Activated naive CD8-positive, alpha-beta T cell treated with anti-CD3 and anti-CD28 coated beads, Interleukin-2, amount 10 ng/mL, durations not matched to agents 7 days and 5 days (primary cell): ENCODE measurements around the gene CCDC81. TPM values are rescaled to one million over a fixed set of nuclear protein-coding genes. Genes with fewer than 3 reads are reported as not detected.
A peak's percentile ranks its signal among the peaks of the same experiment; 100 is the strongest.

Experiments
- ATAC-seq: fragments of 150-1000 bp; cut with Tn5 transposase; one replicate; pipeline ENCODE4 v1.10.0; 2021; ENCODE audit warnings: low read depth, moderate library complexity
- POLR2A ChIA-PET: fragments of 350-600 bp; sonication (Branson Sonifier 250); formaldehyde crosslinking; loops from one replicate; lab custom pipeline; 2021; ENCODE audit warnings: antibody characterized with exemption; lab: Charles Lee
- DNase-seq: peaks from one replicate; pipeline ENCODE4 v3.0.0; 2021
- H3K27ac Mint-ChIP-seq: one replicate; pipeline ENCODE4 v1.8.0; 2022; ENCODE audit warnings: mild to moderate bottlenecking, mixed read lengths
- H3K27me3 Mint-ChIP-seq: one replicate; pipeline ENCODE4 v1.8.0; 2022; ENCODE audit warnings: mild to moderate bottlenecking, moderate library complexity, mixed read lengths
- H3K36me3 Mint-ChIP-seq: one replicate; pipeline ENCODE4 v1.8.0; 2021; ENCODE audit warnings: mild to moderate bottlenecking, mixed read lengths
- H3K4me1 Mint-ChIP-seq: one replicate; pipeline ENCODE4 v1.8.0; 2021; ENCODE audit warnings: mixed read lengths
- H3K4me3 Mint-ChIP-seq: one replicate; pipeline ENCODE4 v1.8.0; 2022; ENCODE audit warnings: mild to moderate bottlenecking, moderate library complexity, mixed read lengths
- H3K9me3 Mint-ChIP-seq: one replicate; pipeline ENCODE4 v1.8.0; 2021; ENCODE audit warnings: mixed read lengths
- total RNA-seq, 2 experiments: library from RNA; stranded (reverse); gene quantifications; one replicate each; pipeline ENCODE4 v1.2.3, GENCODE V29; 2021

CCDC81 gene
- total RNA-seq, 2 experiments from 2014 or later, result 0.39 to 0.43 TPM

DNA sequence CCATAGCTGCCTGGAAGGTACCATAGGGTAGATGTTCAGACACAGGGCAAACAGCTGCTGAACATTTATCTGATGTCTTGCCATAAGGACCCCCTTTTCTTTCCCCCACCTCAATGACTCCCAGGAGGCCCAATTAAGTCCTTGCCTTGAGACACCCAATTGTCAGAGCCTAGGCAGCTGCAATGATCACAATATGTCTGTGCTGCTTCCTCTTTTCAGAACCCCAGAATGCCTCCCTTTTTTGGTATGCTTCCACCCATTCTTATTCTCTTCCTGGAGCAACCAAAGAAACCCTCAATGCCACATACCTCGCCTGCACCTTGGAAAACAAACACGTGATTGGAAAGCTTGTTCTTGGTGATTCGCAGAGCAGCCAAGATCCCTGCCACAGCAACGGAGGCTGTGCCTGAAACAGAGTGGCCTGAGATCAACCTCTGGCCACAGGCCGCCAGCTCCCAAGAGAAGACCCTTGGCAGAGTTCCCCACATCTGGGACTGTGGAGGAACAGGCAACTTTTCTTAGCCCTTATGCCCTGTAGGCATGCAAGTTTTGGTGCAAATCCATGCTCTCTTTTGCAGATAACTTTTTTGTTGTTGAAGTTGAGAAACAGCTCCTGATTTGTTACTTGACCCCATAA is 75.4 kb downstream of the CCDC81 start:
- DNase-seq (no peak), ATAC-seq (no peak)
- Mint-ChIP-seq H3K4me3 (no peak overlapping the region), H3K4me1 (peaks cover 25% of the 10 kb centered on the region), H3K27me3 (no peaks in the 10 kb centered on the region), H3K36me3 (peaks cover 2% of the 10 kb centered on the region), H3K9me3 (no peaks in the 10 kb centered on the region), H3K27ac (no peak overlapping the region)
- POLR2A ChIA-PET, result no interaction called here

DNA sequence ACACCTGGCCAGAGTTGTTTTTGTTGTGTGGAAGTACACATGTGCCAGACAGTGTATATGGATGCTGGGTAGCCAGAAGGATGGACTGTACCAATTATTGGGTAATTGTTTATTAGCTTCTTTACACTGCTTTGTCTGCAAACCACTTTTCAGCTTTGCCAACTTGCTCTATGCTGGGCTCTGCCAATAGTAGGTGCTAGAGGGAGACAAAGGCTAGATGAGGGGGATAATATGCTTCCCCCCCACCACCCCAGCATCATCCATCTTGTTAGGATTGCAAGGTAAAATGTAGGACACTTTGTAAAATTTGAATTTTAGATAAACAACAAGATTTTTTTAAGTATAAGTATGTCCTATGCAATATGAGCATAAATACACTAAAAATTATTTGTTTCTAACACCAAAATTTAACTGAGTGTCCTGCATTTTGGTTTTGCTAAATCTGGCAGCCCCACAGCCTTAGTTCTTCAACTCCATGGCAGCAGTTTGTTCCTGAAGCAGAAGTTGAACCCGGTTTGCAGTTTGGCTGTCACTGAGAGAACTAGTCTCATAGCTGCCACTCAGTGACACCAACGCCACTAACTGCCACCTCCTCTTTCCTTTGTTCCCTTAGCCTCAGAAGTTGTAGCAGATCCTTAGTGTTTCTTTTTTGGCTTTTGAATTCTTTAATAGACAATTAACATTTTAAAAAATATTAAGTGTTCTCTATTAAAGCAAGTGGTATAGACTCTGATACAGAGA is 78.8 kb downstream of the CCDC81 start:
- POLR2A ChIA-PET, result no interaction called here

DNA sequence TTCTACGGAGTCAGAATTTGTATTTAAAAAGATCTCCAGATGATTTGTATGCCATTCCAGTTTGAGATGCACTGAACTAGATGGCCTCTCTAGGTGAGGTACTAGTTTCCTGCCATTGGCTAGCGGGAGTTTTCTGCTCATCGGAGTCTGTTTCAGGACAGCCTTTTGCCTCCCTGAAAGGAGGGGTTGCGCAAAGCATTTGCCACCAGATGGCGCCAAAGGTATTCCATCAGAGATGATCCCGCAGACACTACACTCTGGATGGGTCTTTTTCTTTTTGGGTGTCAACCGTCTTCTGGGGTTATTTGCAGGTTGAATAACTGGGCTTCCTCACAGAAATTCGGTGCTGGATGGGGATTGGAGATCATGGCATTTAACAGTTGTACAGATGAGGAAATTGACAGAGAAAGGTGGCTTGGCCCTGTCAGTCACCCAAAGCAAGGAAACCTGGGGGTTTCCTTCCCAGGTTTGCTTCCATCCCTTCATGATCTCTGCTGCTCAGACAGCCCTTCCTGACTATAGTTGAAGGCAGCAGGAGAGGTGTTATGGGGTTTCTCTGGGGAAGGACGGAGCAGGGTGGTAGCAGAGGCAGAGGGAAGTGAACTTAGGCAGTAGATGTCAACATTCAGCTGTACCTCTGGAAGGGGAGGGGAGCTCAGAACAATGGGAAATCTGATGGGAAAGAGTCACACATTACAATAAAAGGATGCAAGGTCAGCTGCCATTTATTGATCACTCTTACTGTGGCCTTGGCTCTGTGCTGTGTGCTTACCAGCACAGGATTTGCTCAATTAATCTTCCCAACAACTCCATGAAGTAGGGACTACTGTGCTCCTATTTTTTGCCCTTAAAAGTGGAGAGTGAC is 81.6 kb downstream of the CCDC81 start:
- no peaks in the 10 kb centered on the region for H3K36me3 Mint-ChIP-seq
- H3K9me3 Mint-ChIP-seq, result no peaks in the 10 kb centered on the region
- peak; percentile 81 for ATAC-seq
- POLR2A ChIA-PET, result no interaction called here
- H3K27ac Mint-ChIP-seq, result no peak overlapping the region
- peak; percentile 70 for DNase-seq
- peaks cover 12% of the 10 kb centered on the region for H3K4me1 Mint-ChIP-seq
- no peaks in the 10 kb centered on the region for H3K27me3 Mint-ChIP-seq
- no peak overlapping the region for H3K4me3 Mint-ChIP-seq

More for the DNA sequence above, 78.8 kb downstream of the CCDC81 start:
- Mint-ChIP-seq H3K4me3 (peak overlapping the region; percentile 19), H3K36me3 (no peaks in the 10 kb centered on the region), H3K27me3 (no peaks in the 10 kb centered on the region), H3K4me1 (peaks cover 12% of the 10 kb centered on the region), H3K9me3 (no peaks in the 10 kb centered on the region), H3K27ac (no peak overlapping the region)
- ATAC-seq (no peak), DNase-seq (no peak)

DNA sequence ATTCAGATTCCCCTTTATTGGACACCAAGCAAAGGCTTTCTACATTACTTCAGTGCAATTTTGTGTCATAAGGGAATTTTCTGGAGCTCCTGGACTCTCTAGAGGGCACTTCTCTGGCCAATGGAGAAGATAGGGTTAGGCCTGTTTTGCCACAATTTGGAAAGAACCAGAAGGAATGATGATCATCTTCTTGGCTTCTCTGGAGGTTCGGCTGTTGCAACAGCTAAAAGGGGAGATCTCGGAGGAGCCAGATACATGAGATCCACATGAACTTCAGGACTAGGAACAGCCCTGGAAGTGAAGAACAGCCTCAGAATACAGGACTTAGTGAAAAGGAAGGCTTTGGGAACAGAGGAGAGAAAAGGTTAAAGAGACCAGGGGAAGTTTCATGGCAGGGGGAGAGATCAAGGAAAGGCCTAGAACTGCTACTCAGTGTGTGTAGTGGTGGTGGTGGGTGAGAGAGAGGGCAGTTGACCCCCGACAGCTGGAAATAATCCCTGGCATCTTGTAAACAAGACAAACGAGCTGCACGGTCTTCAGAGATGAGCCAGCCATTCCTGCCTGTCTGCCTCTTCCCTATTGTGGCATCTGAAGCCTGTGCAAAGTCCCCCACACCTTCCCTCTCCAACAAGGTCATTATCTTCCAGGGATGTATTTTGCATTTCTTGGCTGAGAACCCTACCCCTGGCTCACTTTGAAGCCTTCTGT is 83.8 kb downstream of the CCDC81 start:
- no peak for DNase-seq
- peaks cover 12% of the 10 kb centered on the region for H3K4me1 Mint-ChIP-seq
- ATAC-seq, result no peak
- no peaks in the 10 kb centered on the region for H3K36me3 Mint-ChIP-seq
- H3K9me3 Mint-ChIP-seq, result no peaks in the 10 kb centered on the region
- no peaks in the 10 kb centered on the region for H3K27me3 Mint-ChIP-seq
- POLR2A ChIA-PET, result no interaction called here
- no peak overlapping the region for H3K4me3 Mint-ChIP-seq
- H3K27ac Mint-ChIP-seq, result no peak overlapping the region

DNA sequence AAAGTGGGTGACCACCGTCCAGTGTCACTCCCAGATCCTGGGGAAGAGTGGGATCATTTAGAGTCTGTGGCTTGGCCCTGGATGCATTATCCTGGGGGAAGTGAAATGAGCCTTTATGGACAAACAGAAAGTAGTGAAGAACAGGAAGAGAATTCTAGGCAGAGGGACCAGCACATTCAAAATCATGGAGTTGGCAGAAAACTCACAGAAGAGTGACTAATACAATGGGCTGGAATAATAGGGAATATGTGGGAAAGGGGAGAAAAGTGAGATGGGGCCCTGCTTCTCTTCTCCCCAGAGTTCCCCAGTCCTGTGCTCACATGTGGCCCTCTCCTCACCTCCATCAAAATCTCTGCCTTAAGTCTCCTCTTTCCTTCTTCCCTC is 84.3 kb downstream of the CCDC81 start:
- H3K27me3 Mint-ChIP-seq, result no peaks in the 10 kb centered on the region
- no peaks in the 10 kb centered on the region for H3K9me3 Mint-ChIP-seq
- POLR2A ChIA-PET, result no interaction called here
- no peaks in the 10 kb centered on the region for H3K36me3 Mint-ChIP-seq
- ATAC-seq (no peak), DNase-seq (no peak)
- no peak overlapping the region for H3K4me3 Mint-ChIP-seq
- H3K4me1 Mint-ChIP-seq, result peaks cover 9% of the 10 kb centered on the region
- H3K27ac Mint-ChIP-seq, result no peak overlapping the region

DNA sequence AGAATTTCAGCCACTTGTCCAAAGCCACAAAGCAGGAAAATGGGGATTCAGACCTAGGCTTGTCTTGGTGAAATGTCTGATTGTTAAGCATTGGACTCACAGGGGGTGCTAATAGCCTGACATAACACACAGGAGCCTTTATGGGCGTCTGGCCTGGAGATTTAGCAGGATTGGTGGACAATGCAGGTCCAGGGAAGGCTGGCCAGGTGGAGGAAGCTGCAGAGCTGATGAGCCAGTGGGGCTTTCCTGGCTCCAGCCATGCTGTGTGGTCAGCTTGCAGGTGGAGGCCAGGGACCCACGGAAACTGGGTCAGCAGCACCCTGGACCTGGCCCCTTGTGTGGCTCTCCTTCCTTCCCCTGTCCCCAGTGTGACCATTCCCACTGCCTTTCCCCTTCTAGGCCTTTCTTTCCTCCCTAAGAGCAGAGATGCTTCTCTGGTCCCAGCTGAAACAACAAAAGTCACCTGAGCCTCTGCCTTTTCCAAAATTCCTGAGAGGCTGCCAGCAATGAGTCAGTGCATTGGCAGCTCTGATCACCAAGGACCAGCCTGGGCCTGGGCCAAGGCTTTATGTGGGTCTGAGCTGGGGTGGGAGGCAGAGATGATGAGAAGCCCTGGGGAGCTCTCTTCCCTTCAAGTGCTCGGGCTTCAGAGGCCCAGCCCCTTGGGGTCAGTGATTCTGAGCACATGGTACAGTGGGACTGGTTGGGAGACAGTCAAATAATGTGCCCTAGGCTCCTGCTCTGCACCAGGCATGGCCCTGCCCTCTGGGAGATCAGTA is 85.2 kb downstream of the CCDC81 start:
- Mint-ChIP-seq H3K27ac (no peak overlapping the region), H3K4me1 (peaks cover 6% of the 10 kb centered on the region), H3K36me3 (no peaks in the 10 kb centered on the region), H3K4me3 (no peak overlapping the region), H3K27me3 (no peaks in the 10 kb centered on the region), H3K9me3 (no peaks in the 10 kb centered on the region)
- no peak for DNase-seq
- no peak for ATAC-seq
- POLR2A ChIA-PET, result no interaction called here

DNA sequence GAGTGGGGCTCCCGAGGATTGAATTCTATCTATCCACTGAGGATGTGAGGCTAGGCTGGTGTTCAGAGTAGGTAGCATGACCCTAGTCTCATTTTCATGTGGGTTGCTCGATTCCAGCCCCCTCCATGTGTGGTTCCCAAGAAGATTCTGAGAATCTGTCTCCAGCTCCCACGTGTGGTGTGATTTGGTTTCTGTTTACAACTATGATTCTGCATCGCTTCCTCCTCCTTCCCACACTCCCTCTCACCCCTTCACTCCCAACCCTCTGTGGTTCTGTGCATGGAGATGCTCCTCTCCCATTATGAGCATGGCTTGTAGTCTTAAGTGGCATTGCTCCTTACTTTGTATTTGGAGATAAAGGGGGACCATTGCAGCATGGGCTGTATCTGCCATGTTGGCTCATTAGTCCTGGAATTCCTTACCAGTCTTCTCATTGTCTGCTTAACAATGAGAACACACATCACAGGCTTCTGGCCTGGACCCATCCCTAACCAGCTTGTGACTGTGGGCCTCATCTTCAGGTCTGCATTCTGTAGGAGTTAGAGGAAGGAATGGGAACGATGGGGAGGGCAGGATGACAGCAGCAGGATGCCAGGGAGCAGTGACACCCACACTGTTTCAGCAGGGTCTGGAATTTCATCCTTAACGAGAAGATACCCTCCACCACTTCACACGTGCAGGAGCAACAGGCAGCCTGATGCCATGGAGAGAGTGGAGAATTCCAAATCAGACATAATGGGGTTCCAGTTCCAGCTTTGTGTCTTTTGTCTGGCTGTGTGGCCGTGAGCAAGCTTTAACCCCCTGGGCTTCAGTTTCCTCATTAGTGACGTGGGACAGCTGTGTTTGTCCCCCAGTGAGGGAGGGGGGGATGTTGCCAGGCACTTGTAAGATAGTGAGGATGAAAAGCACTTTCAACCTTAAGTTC is 86.0 kb downstream of the CCDC81 start:
- POLR2A ChIA-PET, result no interaction called here
- Mint-ChIP-seq H3K4me3 (no peak overlapping the region), H3K4me1 (peaks cover 6% of the 10 kb centered on the region), H3K36me3 (no peaks in the 10 kb centered on the region), H3K27me3 (no peaks in the 10 kb centered on the region), H3K9me3 (no peaks in the 10 kb centered on the region), H3K27ac (no peak overlapping the region)
- DNase-seq (no peak), ATAC-seq (no peak)

DNA sequence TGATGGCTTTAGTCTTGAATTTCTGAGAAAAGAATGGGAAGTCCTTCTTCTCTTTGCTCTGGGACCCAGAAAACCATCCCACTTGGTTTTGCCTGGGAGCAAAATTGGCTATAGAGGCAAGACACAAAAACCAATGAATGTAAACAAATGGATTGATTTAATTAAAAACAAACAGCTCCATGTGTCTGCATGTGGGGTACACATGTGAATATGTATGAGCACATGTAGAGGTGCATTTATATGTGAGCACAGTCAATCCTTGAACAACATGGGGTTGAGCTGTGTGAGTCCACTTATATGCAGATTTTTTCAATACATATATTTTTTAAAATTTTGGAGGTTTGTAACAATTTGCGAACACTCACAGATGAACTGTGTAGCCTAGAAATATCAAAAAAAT is 87.2 kb downstream of the CCDC81 start:
- Mint-ChIP-seq H3K27ac (no peak overlapping the region), H3K4me1 (no peaks in the 10 kb centered on the region), H3K27me3 (no peaks in the 10 kb centered on the region), H3K4me3 (no peak overlapping the region), H3K9me3 (no peaks in the 10 kb centered on the region), H3K36me3 (no peaks in the 10 kb centered on the region)
- no peak for DNase-seq
- POLR2A ChIA-PET, result no interaction called here
- ATAC-seq, result no peak

DNA sequence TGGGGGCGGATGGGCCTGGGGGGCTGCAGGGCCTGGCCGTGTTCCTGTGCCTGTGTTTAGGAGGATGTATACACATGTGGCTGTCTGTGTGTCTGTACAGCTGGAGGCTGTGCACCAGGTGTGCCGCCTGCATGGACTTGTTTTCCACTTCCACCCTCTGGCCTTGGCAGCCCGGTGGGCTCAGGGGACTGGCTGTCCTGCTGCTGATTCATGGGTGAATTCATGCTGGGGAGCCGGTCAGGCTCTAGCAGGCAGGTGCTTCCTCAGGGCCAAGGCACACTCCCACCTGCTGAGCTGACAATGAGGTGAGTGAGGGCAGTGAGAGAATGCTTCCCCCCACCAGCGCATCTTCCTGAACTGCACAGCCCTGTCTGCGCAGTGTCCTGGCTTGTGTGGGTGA is 88.4 kb downstream of the CCDC81 start:
- POLR2A ChIA-PET, result no interaction called here
- H3K4me1 Mint-ChIP-seq, result no peaks in the 10 kb centered on the region
- ATAC-seq (no peak), DNase-seq (no peak)
- H3K9me3 Mint-ChIP-seq, result no peaks in the 10 kb centered on the region
- no peak overlapping the region for H3K27ac Mint-ChIP-seq
- no peaks in the 10 kb centered on the region for H3K36me3 Mint-ChIP-seq
- no peak overlapping the region for H3K4me3 Mint-ChIP-seq
- no peaks in the 10 kb centered on the region for H3K27me3 Mint-ChIP-seq

DNA sequence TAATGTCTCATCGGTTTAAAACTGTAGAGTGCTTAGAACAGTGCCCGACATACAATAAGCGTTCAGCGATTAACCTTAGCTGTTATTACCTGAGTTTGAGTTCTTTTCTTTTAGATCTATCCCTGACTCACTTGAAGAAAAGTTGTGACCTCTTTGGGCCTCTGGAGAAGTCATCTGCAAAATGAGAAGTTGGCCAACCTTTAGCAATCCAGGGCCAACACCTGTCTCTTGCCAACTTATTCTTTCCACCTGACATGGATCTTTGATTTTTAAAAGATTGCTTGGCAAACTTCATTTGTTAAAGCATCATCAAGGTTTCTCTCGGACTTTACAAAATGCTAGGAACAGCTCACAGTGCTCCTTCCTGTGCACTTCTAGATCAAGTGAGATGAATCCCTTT is 89.3 kb downstream of the CCDC81 start:
- POLR2A ChIA-PET, result no interaction called here
- H3K36me3 Mint-ChIP-seq, result no peaks in the 10 kb centered on the region

DNA sequence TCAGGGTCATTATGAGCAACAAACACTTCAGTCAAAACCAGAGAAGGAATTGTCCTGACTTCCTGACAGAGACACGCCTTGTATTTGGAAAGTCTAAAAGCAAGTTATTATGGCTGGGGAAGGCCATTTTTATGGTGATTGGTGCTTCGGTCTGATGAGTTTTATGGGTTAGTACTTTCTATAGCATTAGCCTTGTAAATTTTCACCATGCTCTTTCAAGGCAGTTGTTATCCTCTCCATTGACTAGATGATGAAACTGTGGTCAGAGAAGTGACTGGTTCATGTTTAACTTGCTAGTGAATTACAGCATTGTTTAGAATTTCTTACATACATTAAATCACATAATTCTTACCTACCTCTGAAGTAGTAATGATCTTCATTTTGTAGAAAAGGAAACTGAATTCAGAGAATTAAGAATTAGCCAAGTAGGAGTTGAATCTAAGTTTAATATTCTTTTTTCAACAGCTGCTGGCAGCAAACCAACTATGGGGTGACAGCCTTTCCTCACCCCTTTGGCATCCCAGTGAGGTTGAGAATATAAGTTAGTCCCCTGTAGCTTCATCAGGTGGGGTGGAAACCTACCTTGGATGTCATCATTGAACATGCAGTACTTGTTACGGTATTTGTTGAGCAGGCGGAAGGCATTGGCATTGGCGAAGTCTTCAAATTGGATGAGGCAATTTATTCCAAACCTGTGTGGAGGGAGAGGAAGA is 90.0 kb downstream of the CCDC81 start:
- Mint-ChIP-seq H3K36me3 (no peaks in the 10 kb centered on the region), H3K4me3 (no peak overlapping the region), H3K9me3 (no peaks in the 10 kb centered on the region), H3K27ac (no peak overlapping the region), H3K27me3 (no peaks in the 10 kb centered on the region), H3K4me1 (no peaks in the 10 kb centered on the region)
- DNase-seq (no peak), ATAC-seq (no peak)
- POLR2A ChIA-PET, result no interaction called here

More for the DNA sequence above, 89.3 kb downstream of the CCDC81 start:
- Mint-ChIP-seq H3K4me1 (no peaks in the 10 kb centered on the region), H3K27me3 (no peaks in the 10 kb centered on the region), H3K4me3 (no peak overlapping the region), H3K9me3 (no peaks in the 10 kb centered on the region), H3K27ac (no peak overlapping the region)
- ATAC-seq (no peak), DNase-seq (no peak)
